OCI-LY3 (cell line): ENCODE data around the gene NUDT8.

Experiments
- H2AFZ ChIP-seq: fragments of 200-600, 300-600 bp; shearing (Covaris generic); 2 replicates; pipeline ENCODE4 v1.6.0; 2014; ENCODE audit warnings: antibody characterized with exemption, low read depth, low read length
- H3K27ac ChIP-seq: fragments of 200-600, 300-600 bp; sonication (generic); 2 replicates; pipeline ENCODE4 v1.5.1; 2014; ENCODE audit warnings: mild to moderate bottlenecking, low read length, moderate library complexity, mixed read lengths
- H3K27me3 ChIP-seq: fragments of 200-600, 300-600 bp; sonication (generic); 2 replicates; pipeline ENCODE4 v1.6.1; 2014; ENCODE audit warnings: low read depth, low read length, mixed read lengths
- H3K36me3 ChIP-seq: fragments of 200-600, 300-600 bp; sonication (generic); replicated peaks from 2 replicates; pipeline ENCODE3; 2014; ENCODE audit warnings: low read depth, low read length, mixed read lengths
- H3K4me1 ChIP-seq: fragments of 300-600, 200-600 bp; sonication (generic); 2 replicates; pipeline ENCODE4 v1.6.1; 2014; ENCODE audit warnings: low read length, mixed read lengths
- H3K4me2 ChIP-seq: fragments of 200-600, 300-600 bp; sonication (generic); 2 replicates; pipeline ENCODE4 v1.6.1; 2014; ENCODE audit warnings: low read length, mixed read lengths
- H3K4me3 ChIP-seq: fragments of 300-600, 200-600 bp; sonication (generic); 2 replicates; pipeline ENCODE4 v1.5.1; 2014; ENCODE audit warnings: antibody characterized with exemption, mild to moderate bottlenecking, low read length, moderate library complexity
- H3K79me2 ChIP-seq: fragments of 300-600, 200-600 bp; shearing (Covaris generic); 2 replicates; pipeline ENCODE4 v1.6.1; 2014; ENCODE audit warnings: mild to moderate bottlenecking, low read length, mixed read lengths
- H3K9ac ChIP-seq: fragments of 300-600, 200-600 bp; shearing (Covaris generic); 2 replicates; pipeline ENCODE4 v1.6.0; 2014; ENCODE audit warnings: mild to moderate bottlenecking, low read length, moderate library complexity
- H3K9me3 ChIP-seq: fragments of 200-600, 300-600 bp; shearing (Covaris generic); 2 replicates; pipeline ENCODE4 v1.6.1; 2014; ENCODE audit warnings: low read length, mixed read lengths; ENCODE audit not compliant: insufficient read depth
- H4K20me1 ChIP-seq: fragments of 200-600, 300-600 bp; sonication (generic); 2 replicates; pipeline ENCODE4 v1.6.1; 2016; ENCODE audit warnings: low read length, mixed read lengths; ENCODE audit not compliant: insufficient read depth
- CTCF ChIP-seq: fragments of 200-600, 300-600 bp; sonication (generic); IDR thresholded peaks from 2 replicates; pipeline ENCODE4 v1.5.1; 2014; ENCODE audit warnings: antibody characterized with exemption, low read length, low read depth
- EZH2phosphoT487 ChIP-seq: fragments of 200-600 bp; shearing (Covaris generic); IDR thresholded peaks from 2 replicates; pipeline ENCODE4 v1.6.1; 2018; ENCODE audit warnings: antibody characterized with exemption, mixed run types, low read depth

NUDT8 gene

GRCh38 chr11:67615728-67616430 is 13.9 kb downstream of the NUDT8 start:
- Histone ChIP-seq H3K9ac (no peak overlapping the region), H3K9me3 (no peaks in the 10 kb centered on the region), H3K4me2 (no peak overlapping the region), H3K27me3 (peaks cover 2% of the 10 kb centered on the region; the same call in 1 of the 2 replicates), H4K20me1 (no peaks in the 10 kb centered on the region), H3K27ac (no peak overlapping the region), H3K36me3 (peaks cover 5% of the 10 kb centered on the region), H2AFZ (no peak overlapping the region), H3K79me2 (no peaks in the 10 kb centered on the region), H3K4me1 (peaks cover 22% of the 10 kb centered on the region), H3K4me3 (no peak overlapping the region)
- 0 out of 2 replicates have a peak, but pooled peaks have one; percentile 1 for TF ChIP-seq CTCF
- TF ChIP-seq EZH2phosphoT487 = no peak

- no peaks in the 10 kb centered on the region for H3K79me2 ChIP-seq
- peak overlapping the region; percentile 80 for H3K27ac ChIP-seq
- H3K36me3 ChIP-seq = peaks cover 10% of the 10 kb centered on the region
- no peak overlapping the region for H2AFZ ChIP-seq
- no peaks in the 10 kb centered on the region for H3K9me3 ChIP-seq
- H3K4me3 ChIP-seq = peak overlapping the region; percentile 69
- TF ChIP-seq EZH2phosphoT487 (no peak), CTCF (peak; percentile 62)
- peak overlapping the region; percentile 82 for H3K9ac ChIP-seq
- peak overlapping the region; percentile 78 for H3K4me2 ChIP-seq
- H4K20me1 ChIP-seq = no peaks in the 10 kb centered on the region
- H3K4me1 ChIP-seq = peaks cover 22% of the 10 kb centered on the region
- peaks cover 2% of the 10 kb centered on the region; the same call in 1 of the 2 replicates for H3K27me3 ChIP-seq
Measured at GRCh38 chr11:67614730-67615714, 14.7 kb downstream of the NUDT8 start.

GRCh38 chr11:67613960-67614715 is 15.6 kb downstream of the NUDT8 start:
- H3K27ac ChIP-seq = peak overlapping the region; percentile 80
- peak; percentile 41 for TF ChIP-seq CTCF
- no peak for TF ChIP-seq EZH2phosphoT487
- H3K4me1 ChIP-seq = peaks cover 22% of the 10 kb centered on the region
- H4K20me1 ChIP-seq = no peaks in the 10 kb centered on the region
- peak overlapping the region; percentile 78 for H3K4me2 ChIP-seq
- H3K79me2 ChIP-seq = no peaks in the 10 kb centered on the region
- peaks cover 10% of the 10 kb centered on the region for H3K36me3 ChIP-seq
- no peaks in the 10 kb centered on the region for H3K9me3 ChIP-seq
- peaks cover 2% of the 10 kb centered on the region; the same call in 1 of the 2 replicates for H3K27me3 ChIP-seq
- peak overlapping the region; percentile 8; the same call in 1 of the 2 replicates for H2AFZ ChIP-seq
- H3K9ac ChIP-seq = peak overlapping the region; percentile 82
- H3K4me3 ChIP-seq = peak overlapping the region; percentile 69
